Right hindlimb (tissue), 1 donor: ENCODE results near the gene CXCL14.
"Not testable (repeated sequence)": the region's sequence is repeated elsewhere in the genome, so short reads cannot be mapped to it uniquely, and the experiment has no call there.

Experiments
- DNase-seq: peaks from one replicate; pipeline ENCODE4 v3.0.0-alpha.2; 2018

Gene CXCL14

GRCh38 chr5:135541807-135542502, 36.8 kb downstream of the CXCL14 start:
- DNase-seq: no peak

- no peak for DNase-seq
Observed at GRCh38 chr5:135539430-135540005, 39.3 kb downstream of the CXCL14 start.

- DNase-seq: no peak
Observed at GRCh38 chr5:135538261-135538660, 40.5 kb downstream of the CXCL14 start.

GRCh38 chr5:135537745-135538144, 41.0 kb downstream of the CXCL14 start:
- no peak for DNase-seq

GRCh38 chr5:135537271-135537670, 41.5 kb downstream of the CXCL14 start:
- no peak for DNase-seq

GRCh38 chr5:135535820-135536801, 42.7 kb downstream of the CXCL14 start, which contains the start of gene NEUROG1:
Gene NEUROG1 (minus strand): TSS chr5:135535964. CDS start chr5:135535690, 274 bp downstream.
- DNase-seq: no peak

GRCh38 chr5:135535420-135535819, 43.4 kb downstream of the CXCL14 start:
- no peak for DNase-seq

- no peak for DNase-seq
Observed at GRCh38 chr5:135534609-135535419, 44.0 kb downstream of the CXCL14 start.

GRCh38 chr5:135533794-135534193, 45.0 kb downstream of the CXCL14 start:
- no peak for DNase-seq

- no peak for DNase-seq
Observed at GRCh38 chr5:135533334-135533733, 45.5 kb downstream of the CXCL14 start.

- DNase-seq: not testable (repeated sequence)
Observed at GRCh38 chr5:135529576-135529975, 49.2 kb downstream of the CXCL14 start.

- DNase-seq: no peak
Observed at GRCh38 chr5:135526924-135527323, 51.9 kb downstream of the CXCL14 start.

- DNase-seq: no peak
Observed at GRCh38 chr5:135521964-135522363, 56.8 kb downstream of the CXCL14 start.
